ENCODE results near the gene EFCAB8. TPM values are rescaled to one million over a fixed set of nuclear protein-coding genes. Genes with fewer than 3 reads are reported as not detected.

EFCAB8 gene
- total RNA-seq (0.13 TPM), polyA plus RNA-seq (ENCODE audit: insufficient read depth, low read depth, low replicate concordance) (not detected)
- long read RNA-seq, donor 1: 0 reads
- long read RNA-seq, donor 2: 0 reads
- long read RNA-seq, donor 3: 0 reads
- long read RNA-seq, donor 4: 0 reads
- long read RNA-seq, donor 5: 0 reads
- long read RNA-seq, donor 6: 0 reads
- long read RNA-seq, donor 7: 0 reads
- long read RNA-seq, donor 8: 0 reads
- long read RNA-seq, donor 9: 0 reads
- long read RNA-seq, donor 10: 0 reads

- Histone ChIP-seq H3K27me3 (ENCODE audit: control insufficient read depth, insufficient read depth, low read length) (no peaks in the 10 kb centered on the region), H3K4me1 (ENCODE audit: control insufficient read depth in 2 of 3, insufficient read depth in 2 of 3, low read depth in 1 of 3, low read length in 3 of 3) (no peaks in the 10 kb centered on the region), H3K9ac (ENCODE audit: low read length in 3 of 3) (no peak within 1 kb of the TSS), H3K36me3 (ENCODE audit: control insufficient read depth in 2 of 3, insufficient read depth in 3 of 3, low read length in 3 of 3) (peaks cover 0 to 3% (median 0%) of the 10 kb centered on the region in 3 donors), H3K9me3 (ENCODE audit: control insufficient read depth in 2 of 3, insufficient read depth in 1 of 3, low read length in 3 of 3) (no peaks in the 10 kb centered on the region), H3K4me3 (ENCODE audit: low read length in 3 of 3) (no peak within 1 kb of the TSS), H3K27ac (ENCODE audit: low read depth in 2 of 2, low read length in 2 of 2) (no peak within 1 kb of the TSS)
- intact Hi-C loops (cut with DNase I): no loop called here
- TF ChIP-seq CTCF (IDR thresholded peaks at IDR 0.05; ENCODE audit: borderline replicate concordance, extremely low read depth, insufficient read depth): no peak
- DNase-seq (no peak), FAIRE-seq (no peak)
Observed at GRCh38 chr20:32858701-32859372, at the start of gene EFCAB8. Gene EFCAB8 (plus strand): TSS chr20:32858923. CDS start chr20:32863793, 4,870 bp downstream.

GRCh38 chr20:32809907-32810306 is 48.8 kb upstream of the EFCAB8 start:
- Histone ChIP-seq H3K4me1 (ENCODE audit: control insufficient read depth in 2 of 3, insufficient read depth in 2 of 3, low read depth in 1 of 3, low read length in 3 of 3) (no peaks in the 10 kb centered on the region), H3K36me3 (ENCODE audit: control insufficient read depth in 2 of 3, insufficient read depth in 3 of 3, low read length in 3 of 3) (peaks cover 0 to 7% (median 0%) of the 10 kb centered on the region in 3 donors), H3K4me3 (ENCODE audit: low read length in 3 of 3) (no peak overlapping the region), H3K27ac (ENCODE audit: low read depth in 2 of 2, low read length in 2 of 2) (no peak overlapping the region), H3K9ac (ENCODE audit: low read length in 3 of 3) (no peak overlapping the region), H3K27me3 (ENCODE audit: control insufficient read depth, insufficient read depth, low read length) (no peaks in the 10 kb centered on the region), H3K9me3 (ENCODE audit: control insufficient read depth in 2 of 3, insufficient read depth in 1 of 3, low read length in 3 of 3) (no peaks in the 10 kb centered on the region)
- no peak for FAIRE-seq
- DNase-seq: no peak
- TF ChIP-seq CTCF (IDR thresholded peaks at IDR 0.05; ENCODE audit: borderline replicate concordance, extremely low read depth, insufficient read depth): no peak
- intact Hi-C loops (cut with DNase I): no loop called here

- H3K9ac ChIP-seq (ENCODE audit: low read length in 3 of 3): no peak overlapping the region
- no peak overlapping the region for H3K4me3 ChIP-seq (ENCODE audit: low read length in 3 of 3)
- DNase-seq (no peak), FAIRE-seq (no peak)
- TF ChIP-seq CTCF (IDR thresholded peaks at IDR 0.05; ENCODE audit: borderline replicate concordance, extremely low read depth, insufficient read depth): no peak
- no peaks in the 10 kb centered on the region for H3K9me3 ChIP-seq (ENCODE audit: control insufficient read depth in 2 of 3, insufficient read depth in 1 of 3, low read length in 3 of 3)
- no peaks in the 10 kb centered on the region for H3K27me3 ChIP-seq (ENCODE audit: control insufficient read depth, insufficient read depth, low read length)
- H3K27ac ChIP-seq (ENCODE audit: low read depth in 2 of 2, low read length in 2 of 2): no peak overlapping the region
- intact Hi-C loops (cut with DNase I): no loop called here
- no peaks in the 10 kb centered on the region for H3K4me1 ChIP-seq (ENCODE audit: control insufficient read depth in 2 of 3, insufficient read depth in 2 of 3, low read depth in 1 of 3, low read length in 3 of 3)
- peaks cover 0 to 7% (median 0%) of the 10 kb centered on the region in 3 donors for H3K36me3 ChIP-seq (ENCODE audit: control insufficient read depth in 2 of 3, insufficient read depth in 3 of 3, low read length in 3 of 3)
Observed at GRCh38 chr20:32810941-32811340, 47.8 kb upstream of the EFCAB8 start.

Measured in kidney (tissue), 22 donors.